CD4-positive, alpha-beta T cell treated with Interleukin-1 beta for 1 hour (primary cell): ENCODE data around the gene COL1A1.

ENCODE experiments used
- DNase-seq, 2 donors: peaks; one replicate each; pipeline ENCODE4 v3.0.0-alpha.2; 2020 to 2022

Gene COL1A1

GRCh38 chr17:50170662-50171370, 30.6 kb downstream of the COL1A1 start:
- DNase-seq: no peak

- no peak for DNase-seq
Observed at GRCh38 chr17:50169881-50170459, 31.5 kb downstream of the COL1A1 start.

GRCh38 chr17:50169121-50169764, 32.2 kb downstream of the COL1A1 start:
- DNase-seq: peak; percentile 77 to 78

GRCh38 chr17:50168319-50168718, 33.1 kb downstream of the COL1A1 start:
- no peak for DNase-seq

- no peak for DNase-seq
Observed at GRCh38 chr17:50167371-50167770, 34.1 kb downstream of the COL1A1 start.

- DNase-seq: no peak
Observed at GRCh38 chr17:50166518-50167181, 34.8 kb downstream of the COL1A1 start.

- no peak for DNase-seq
Observed at GRCh38 chr17:50165867-50166517, 35.4 kb downstream of the COL1A1 start, which contains the start of gene SGCA. Gene SGCA, plus strand, starts transcription at chr17:50166005. Its CDS starts 36 bp downstream, at chr17:50166041.

GRCh38 chr17:50165466-50165865, 36.0 kb downstream of the COL1A1 start:
- DNase-seq: no peak

- DNase-seq: no peak
Observed at GRCh38 chr17:50165066-50165465, 36.4 kb downstream of the COL1A1 start.

- no peak for DNase-seq
Observed at GRCh38 chr17:50164697-50164988, 36.8 kb downstream of the COL1A1 start.

GRCh38 chr17:50163843-50164696, 37.4 kb downstream of the COL1A1 start:
- DNase-seq: peak in 1 of 2 donors; percentile 56

GRCh38 chr17:50162466-50163254, 38.8 kb downstream of the COL1A1 start:
- DNase-seq: no peak

- DNase-seq: no peak
Observed at GRCh38 chr17:50161911-50162288, 39.5 kb downstream of the COL1A1 start.

GRCh38 chr17:50161023-50161910, 40.2 kb downstream of the COL1A1 start:
- peak; percentile 95 to 96 for DNase-seq

- peak in 1 of 2 donors; percentile 33 for DNase-seq
Observed at GRCh38 chr17:50157891-50158290, 43.5 kb downstream of the COL1A1 start.

- no peak for DNase-seq
Observed at GRCh38 chr17:50155115-50155819, 46.2 kb downstream of the COL1A1 start.

GRCh38 chr17:50154604-50155003, 46.8 kb downstream of the COL1A1 start:
- no peak for DNase-seq

- DNase-seq: no peak
Observed at GRCh38 chr17:50153650-50154575, 47.5 kb downstream of the COL1A1 start.

GRCh38 chr17:50152736-50153135, 48.7 kb downstream of the COL1A1 start:
- DNase-seq: no peak
